ENCODE data around the gene TDP2.
A peak's percentile ranks its signal among the peaks of the same experiment; 100 is the strongest.

TDP2 gene

GRCh38 chr6:24666641-24667377 is at the start of gene TDP2, which contains the start of gene ACOT13:
TSS of gene TDP2 (minus strand) at chr6:24666899. CDS start at chr6:24666862, 37 bp downstream.
TSS of gene ACOT13 (plus strand) at chr6:24667077. CDS start at chr6:24667264, 187 bp downstream.
- peak; percentile 88 for DNase-seq

- DNase-seq: no peak
These were observed 44.0 kb upstream of the TDP2 start for GRCh38 chr6:24710519-24711303.

GRCh38 chr6:24709014-24709711 is 42.5 kb upstream of the TDP2 start:
- no peak for DNase-seq

- DNase-seq: no peak
These were observed 41.9 kb upstream of the TDP2 start for GRCh38 chr6:24708612-24709011.

GRCh38 chr6:24704468-24704867 is 37.8 kb upstream of the TDP2 start:
- DNase-seq: no peak

- no peak for DNase-seq
These were observed 36.1 kb upstream of the TDP2 start for GRCh38 chr6:24702720-24703282.

GRCh38 chr6:24699521-24700359 is 33.0 kb upstream of the TDP2 start:
- no peak for DNase-seq

GRCh38 chr6:24696097-24696496 is 29.4 kb upstream of the TDP2 start:
- DNase-seq: no peak

- peak; percentile 30 for DNase-seq
These were observed 28.9 kb upstream of the TDP2 start for GRCh38 chr6:24695635-24696034.

GRCh38 chr6:24694198-24694597 is 27.5 kb upstream of the TDP2 start:
- DNase-seq: no peak

- no peak for DNase-seq
These were observed 26.3 kb upstream of the TDP2 start for GRCh38 chr6:24692848-24693592.

GRCh38 chr6:24692415-24692814 is 25.7 kb upstream of the TDP2 start:
- no peak for DNase-seq

- DNase-seq: no peak
These were observed 25.3 kb upstream of the TDP2 start for GRCh38 chr6:24692003-24692402.

- no peak for DNase-seq
These were observed 24.9 kb upstream of the TDP2 start for GRCh38 chr6:24691550-24691949.

- no peak for DNase-seq
These were observed 23.9 kb upstream of the TDP2 start for GRCh38 chr6:24690593-24690992.

GRCh38 chr6:24689964-24690363 is 23.3 kb upstream of the TDP2 start:
- DNase-seq: no peak

- DNase-seq: no peak
These were observed 20.2 kb upstream of the TDP2 start for GRCh38 chr6:24686946-24687345.

GRCh38 chr6:24686408-24686807 is 19.7 kb upstream of the TDP2 start:
- no peak for DNase-seq

- DNase-seq: no peak
These were observed 16.9 kb upstream of the TDP2 start for GRCh38 chr6:24683297-24684296.

- DNase-seq: peak; percentile 28
These were observed 13.9 kb upstream of the TDP2 start for GRCh38 chr6:24680582-24680981.

Measured in NCI-H526 treated with DMSO at 0.1 percent for 48 hours (cell line).